ENCODE results near the gene PRDM10. TPM values are rescaled to one million over a fixed set of nuclear protein-coding genes. Genes with fewer than 3 reads are reported as not detected.

PRDM10 gene
- total RNA-seq, 1 experiment from 2014 or later: 9.2 TPM

GRCh38 chr11:129951201-129951865, 51.3 kb downstream of the PRDM10 start:
- DNase-seq (ENCODE audit: low read depth, low spot score) (no peak), ATAC-seq (no peak)
- no peaks in the 10 kb centered on the region for H3K4me1 ChIP-seq (ENCODE audit: control insufficient read depth in 1 of 2, insufficient read depth in 2 of 2, low read length in 2 of 2)
- no peak overlapping the region for H3K4me3 ChIP-seq (replicated peaks in 1 of 2; ENCODE audit: low read depth in 1 of 2, low read length in 2 of 2)
- TF ChIP-seq SIN3A (IDR thresholded peaks at IDR 0.05; ENCODE audit: low read depth) (no peak), EZH2 (IDR thresholded peaks at IDR 0.05) (no peak)
- no peaks in the 10 kb centered on the region for H3K36me3 ChIP-seq (ENCODE audit: control insufficient read depth in 1 of 2, insufficient read depth in 2 of 2, low read length in 2 of 2)
- no peaks in the 10 kb centered on the region for H3K9me3 ChIP-seq (ENCODE audit: control insufficient read depth in 1 of 2, insufficient read depth in 1 of 2, low read depth in 1 of 2, low read length in 2 of 2)
- ChIA-PET RAD21 (ENCODE audit: low non-redundant PET in 1 of 2, low total read pairs in 2 of 2, uncharacterized antibody in 2 of 2, unreplicated experiment in 2 of 2) (no interaction called here), POLR2A (no interaction called here), CTCF (no interaction called here)
- intact Hi-C loops (cut with micrococcal nuclease): no loop called here
- H4K20me1 ChIP-seq (ENCODE audit: insufficient read depth): no peaks in the 10 kb centered on the region
- BruUV-seq (replicated peaks): no TSS peak
- H3K4me2 ChIP-seq (ENCODE audit: low read length): no peak overlapping the region
- H3K27ac ChIP-seq (ENCODE audit: low read depth, low read length): no peak overlapping the region
- no peak overlapping the region for H2AFZ ChIP-seq (ENCODE audit: low read depth, low read length, poor library complexity, severe bottlenecking)
- H3K27me3 ChIP-seq (ENCODE audit: insufficient read depth, low read length): no peaks in the 10 kb centered on the region
- no peak overlapping the region for H3K9ac ChIP-seq (ENCODE audit: low read length)
- H3K79me2 ChIP-seq (ENCODE audit: insufficient read depth, low read length): no peaks in the 10 kb centered on the region
- no peaks in the 10 kb centered on the region for H3K9me2 ChIP-seq (ENCODE audit: insufficient read depth)

- no peaks in the 10 kb centered on the region for H3K27me3 ChIP-seq (ENCODE audit: insufficient read depth, low read length)
- H3K36me3 ChIP-seq (ENCODE audit: control insufficient read depth in 1 of 2, insufficient read depth in 2 of 2, low read length in 2 of 2): no peaks in the 10 kb centered on the region
- H3K79me2 ChIP-seq (ENCODE audit: insufficient read depth, low read length): no peaks in the 10 kb centered on the region
- H3K4me2 ChIP-seq (ENCODE audit: low read length): no peak overlapping the region
- H3K4me3 ChIP-seq (replicated peaks in 1 of 2; ENCODE audit: low read depth in 1 of 2, low read length in 2 of 2): no peak overlapping the region
- no peak overlapping the region for H3K27ac ChIP-seq (ENCODE audit: low read depth, low read length)
- H4K20me1 ChIP-seq (ENCODE audit: insufficient read depth): no peaks in the 10 kb centered on the region
- POLR2A ChIA-PET: no interaction called here
- H3K4me1 ChIP-seq (ENCODE audit: control insufficient read depth in 1 of 2, insufficient read depth in 2 of 2, low read length in 2 of 2): no peaks in the 10 kb centered on the region
- RAD21 ChIA-PET (ENCODE audit: low non-redundant PET in 1 of 2, low total read pairs in 2 of 2, uncharacterized antibody in 2 of 2, unreplicated experiment in 2 of 2): no interaction called here
- no peak overlapping the region for H3K9ac ChIP-seq (ENCODE audit: low read length)
- intact Hi-C loops (cut with micrococcal nuclease): no loop called here
- no peak for DNase-seq (ENCODE audit: low read depth, low spot score)
- no peak overlapping the region for H2AFZ ChIP-seq (ENCODE audit: low read depth, low read length, poor library complexity, severe bottlenecking)
- CTCF ChIA-PET: interaction anchor here (1.7 kb wide), 1 partner anchor 182 kb away, joined by 6 read pairs; no protein-coding TSS in a partner anchor
- H3K9me2 ChIP-seq (ENCODE audit: insufficient read depth): no peaks in the 10 kb centered on the region
- ATAC-seq: no peak
- no TSS peak for BruUV-seq (replicated peaks)
- TF ChIP-seq SP1 (IDR thresholded peaks at IDR 0.05; ENCODE audit: low read depth) (no peak), POLR2A (IDR thresholded peaks at IDR 0.05; ENCODE audit: borderline replicate concordance, extremely low read depth, insufficient read depth, insufficient read length) (no peak), YY1 (IDR thresholded peaks at IDR 0.05; ENCODE audit: extremely low read depth, insufficient replicate concordance, low read depth, low read length) (no peak), ATF3 (IDR thresholded peaks at IDR 0.05) (no peak), ELF1 (IDR thresholded peaks at IDR 0.05; ENCODE audit: borderline replicate concordance, low read depth) (no peak), EZH2phosphoT487 (IDR thresholded peaks at IDR 0.05; ENCODE audit: borderline replicate concordance) (no peak), ZFX (IDR thresholded peaks at IDR 0.05) (no peak), EZH2 (IDR thresholded peaks at IDR 0.05) (no peak), CEBPB (IDR thresholded peaks at IDR 0.05; ENCODE audit: low read depth) (no peak), CBX3 (IDR thresholded peaks at IDR 0.05; ENCODE audit: low read depth) (no peak), SIN3A (IDR thresholded peaks at IDR 0.05; ENCODE audit: low read depth) (no peak), SRF (IDR thresholded peaks at IDR 0.05; ENCODE audit: low read depth) (no peak), CTCF (IDR thresholded peaks at IDR 0.05 in 2 of 3, conservative IDR thresholded peaks at IDR 0.05 in 1 of 3; ENCODE audit: borderline replicate concordance in 1 of 3, insufficient read depth in 1 of 3, low read depth in 2 of 3, low read length in 2 of 3) (no peak), RAD21 (IDR thresholded peaks at IDR 0.05; ENCODE audit: low read depth) (no peak), JUND (IDR thresholded peaks at IDR 0.05) (no peak)
- H3K9me3 ChIP-seq (ENCODE audit: control insufficient read depth in 1 of 2, insufficient read depth in 1 of 2, low read depth in 1 of 2, low read length in 2 of 2): no peaks in the 10 kb centered on the region
Observed at GRCh38 chr11:129950101-129951091, 52.2 kb downstream of the PRDM10 start.
